K562 (cell line): ENCODE measurements around the gene SPATS2. TPM values are rescaled to one million over a fixed set of nuclear protein-coding genes. Genes with fewer than 3 reads are reported as not detected.

Experiments used
- ARID3A ChIP-seq: IDR thresholded peaks from 2 replicates; pipeline ENCODE4 v1.6.1; 2012; ENCODE audit warnings: low read depth, low read length, improper control_type of control experiment, borderline replicate concordance
- ARID4B ChIP-seq: sonication (generic); formaldehyde crosslinking; IDR thresholded peaks from 2 replicates; pipeline ENCODE4 v1.8.0; 2022; ENCODE audit warnings: mild to moderate bottlenecking, missing genetic modification reagents
- COPS2 ChIP-seq: fragments of 450-650 bp; conservative IDR thresholded peaks from 2 replicates; pipeline ENCODE4 v1.6.1; 2016; ENCODE audit warnings: mild to moderate bottlenecking, moderate library complexity
- CSDE1 ChIP-seq, 2 experiments: fragments of 450-650 bp; IDR thresholded peaks; 2 replicates each; pipeline ENCODE4 v1.6.1; 2016; ENCODE audit warnings: mild to moderate bottlenecking in 1 of 2
- ESRRB ChIP-seq: fragments of 250-450 bp; sonication (Bioruptor Pico); IDR thresholded peaks from 2 replicates; pipeline ENCODE4 v1.5.0; 2020; ENCODE audit warnings: mild to moderate bottlenecking, moderate library complexity, borderline replicate concordance
- HBP1 ChIP-seq: fragments of 450-650 bp; formaldehyde crosslinking; IDR thresholded peaks from 2 replicates; pipeline ENCODE4 v1.4.0; 2022; ENCODE audit warnings: missing genetic modification characterization
- MBD2 ChIP-seq: sonication (generic); IDR thresholded peaks from 2 replicates; pipeline ENCODE4 v1.6.1; 2016; ENCODE audit warnings: low read depth, borderline replicate concordance
- MED1 ChIP-seq: sonication (generic); formaldehyde crosslinking; IDR thresholded peaks from 2 replicates; pipeline ENCODE4 v1.8.1; 2023; ENCODE audit warnings: missing genetic modification reagents, borderline replicate concordance
- PBX2 ChIP-seq, 2 experiments: IDR thresholded peaks in 1 of 2; conservative IDR thresholded peaks in 1 of 2; 2 replicates each; pipeline ENCODE4 v1.6.1; 2016; ENCODE audit warnings: low read depth in 2 of 2, mild to moderate bottlenecking in 1 of 2, missing compliant biosample characterization in 1 of 2, missing genetic modification characterization in 1 of 2, moderate library complexity in 1 of 2
- POLR3A ChIP-seq: IDR thresholded peaks from 2 replicates; pipeline ENCODE4 v1.6.1; 2011; ENCODE audit warnings: borderline replicate concordance, mild to moderate bottlenecking, moderate library complexity; ENCODE audit not compliant: insufficient read length, insufficient read depth; ENCODE audit errors: extremely low read depth
- PPARD ChIP-seq: fragments of 250-450 bp; sonication (Bioruptor Pico); IDR thresholded peaks from 2 replicates; pipeline ENCODE4 v1.8.0; 2022; ENCODE audit warnings: inconsistent platforms, mild to moderate bottlenecking, moderate library complexity
- SMAD1 ChIP-seq: fragments of 150-350 bp; IDR thresholded peaks from 2 replicates; pipeline ENCODE4 v1.6.1; 2014; ENCODE audit warnings: low read length, low read depth; ENCODE audit not compliant: partially characterized antibody
- SNAPC5 ChIP-seq: fragments of 250-450 bp; sonication (Bioruptor Pico); IDR thresholded peaks from 2 replicates; pipeline ENCODE4 v1.8.0; 2021; ENCODE audit warnings: moderate library complexity, mild to moderate bottlenecking, inconsistent platforms
- SP1 ChIP-seq: sonication (generic); formaldehyde crosslinking; IDR thresholded peaks from 2 replicates; pipeline ENCODE4 v1.8.1; 2022; ENCODE audit warnings: mild to moderate bottlenecking, missing genetic modification reagents
- ZBTB7A ChIP-seq: IDR thresholded peaks from 2 replicates; pipeline ENCODE4 v1.6.1; 2011; ENCODE audit warnings: low read depth, mild to moderate bottlenecking, low read length, moderate library complexity, borderline replicate concordance; ENCODE audit not compliant: control insufficient read depth
- ZNF24 ChIP-seq: fragments of 450-650 bp; IDR thresholded peaks from 2 replicates; pipeline ENCODE4 v1.6.1; 2016
- ZNF282 ChIP-seq: sonication (generic); formaldehyde crosslinking; IDR thresholded peaks from 2 replicates; pipeline ENCODE4 v1.8.1; 2023; ENCODE audit warnings: missing genetic modification reagents
- ZNF695 ChIP-seq: fragments of 450-650 bp; formaldehyde crosslinking; IDR thresholded peaks from 2 replicates; pipeline ENCODE4 v1.4.0; 2020; ENCODE audit warnings: mild to moderate bottlenecking, moderate library complexity
- polyA plus RNA-seq, 8 experiments: library from polyadenylated mRNA; depleted of rRNA in 4 of 8; stranded (reverse) in 5 of 8; unstranded in 3 of 8; fragments of >200 nt; fragmentation: Nextera tagmentation in 2 of 8; fragmentation: Illumina TruSeq in 1 of 8; extraction: Ambion mirVana in 2 of 8; extraction: Trizol in 1 of 8; gene quantifications; 2 replicates each; pipeline versions ENCODE4 v1.2.1 to v1.2.3, GENCODE V29; 2011 to 2014; ENCODE audit warnings: inconsistent platforms in 1 of 8, missing spikeins in 1 of 8
- total RNA-seq, 7 experiments: library from RNA; depleted of rRNA in 6 of 7; stranded (reverse); fragments of >200 nt in 6 of 7; fragmentation: Illumina TruSeq in 2 of 7; extraction: Trizol in 2 of 7; gene quantifications; 2 replicates each; pipeline versions ENCODE4 v1.2.1 to v1.2.3, GENCODE V29; 2011 to 2021; ENCODE audit warnings: low replicate concordance in 1 of 7

SPATS2 gene
- total and polyA plus RNA-seq, 9 of the 15 experiments (the other 6 are each of a cell fraction or from before 2014, with no cell fraction given), result 5.4 to 48.2 (median 17.5) TPM

- no peak for TF ChIP-seq PBX2 (CRISPR knock-in tag; IDR thresholded peaks at IDR 0.05; ENCODE audit: low read depth)
- TF ChIP-seq PBX2 (tag; conservative IDR thresholded peaks at IDR 0.05; ENCODE audit: low read depth), result peak; percentile 52; the same call in 1 of the 2 replicates
- no peak for TF ChIP-seq ARID3A
- TF ChIP-seq ZNF695 (CRISPR knock-in tag), result no peak
- no peak for TF ChIP-seq MED1 (CRISPR knock-in tag)
- no peak for TF ChIP-seq ZNF282 (CRISPR knock-in tag)
- no peak for TF ChIP-seq ARID4B
- TF ChIP-seq ESRRB (CRISPR knock-in tag), result no peak
- TF ChIP-seq SNAPC5 (CRISPR knock-in tag), result no peak
- no peak for TF ChIP-seq POLR3A
- no peak for TF ChIP-seq SMAD1
- TF ChIP-seq HBP1, result no peak
- no peak for TF ChIP-seq COPS2
- TF ChIP-seq ZNF24, result no peak
- no peak for TF ChIP-seq ZBTB7A
- TF ChIP-seq MBD2, result no peak
- no peak for TF ChIP-seq CSDE1 (IDR thresholded peaks at IDR 0.05)
- TF ChIP-seq PPARD (CRISPR knock-in tag), result no peak
- peak; percentile 19; the same call in 1 of the 2 replicates for TF ChIP-seq SP1
Measured at GRCh38 chr12:49365542-49365941, 1.7 kb upstream of the SPATS2 start (continued).
